Amniotic epithelial cell (primary cell): ENCODE data around the gene PTPRN2.

ENCODE experiments used
- DNase-seq: peaks from one replicate; pipeline ENCODE4 v3.0.0-alpha.2; 2010; ENCODE audit warnings: low read depth

PTPRN2 gene

GRCh38 chr7:158489462-158490155 is 98.0 kb downstream of the PTPRN2 start:
- DNase-seq: no peak

GRCh38 chr7:158488181-158488971 is 99.2 kb downstream of the PTPRN2 start:
- DNase-seq: no peak

DNA sequence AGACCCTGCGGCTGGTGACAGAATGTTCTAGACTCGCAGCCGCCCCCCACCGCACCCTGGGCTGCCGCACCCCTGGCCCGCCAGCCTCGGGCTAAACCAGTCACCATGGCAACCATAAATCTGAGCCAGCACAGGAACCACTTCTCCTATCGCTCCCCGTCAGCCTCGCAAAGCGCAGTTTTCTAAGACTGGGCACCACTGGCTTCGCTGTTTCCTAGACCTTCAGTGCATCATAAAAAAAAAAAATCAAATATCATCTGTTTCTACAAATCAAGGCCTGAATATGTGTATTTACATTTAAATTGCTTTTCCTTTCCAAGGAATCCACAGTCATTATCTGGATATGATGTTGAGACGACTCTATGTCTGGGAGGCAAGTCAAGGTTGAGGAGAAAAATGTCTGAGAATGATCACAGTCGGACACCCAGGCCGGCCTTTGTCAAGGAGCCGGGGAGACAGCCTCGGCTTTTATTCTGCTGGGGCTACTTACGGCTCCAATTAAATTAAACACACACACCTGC is 99.9 kb downstream of the PTPRN2 start:
- no peak for DNase-seq

DNA sequence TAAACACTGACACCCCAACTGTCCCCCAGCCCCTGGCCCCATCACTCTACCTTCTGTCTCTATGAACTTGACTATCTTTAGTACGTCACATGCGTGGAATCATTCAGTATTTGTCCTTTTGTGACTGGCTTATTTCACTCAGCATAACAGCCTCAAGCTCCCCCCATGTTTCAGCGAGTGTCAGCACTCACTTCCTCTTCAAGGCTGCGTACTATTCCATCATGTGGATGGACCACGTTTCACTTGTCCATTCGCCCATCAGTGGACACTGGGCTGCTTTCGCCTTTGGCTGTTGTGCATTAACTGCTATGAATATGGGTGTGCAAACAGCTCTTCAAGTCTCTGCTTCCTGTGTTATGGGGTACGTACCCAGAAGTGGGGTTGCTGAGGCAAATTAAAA is 100.7 kb downstream of the PTPRN2 start:
- DNase-seq: no peak

- DNase-seq: no peak
These were observed 102.7 kb downstream of the PTPRN2 start for GRCh38 chr7:158484801-158485531.

DNA sequence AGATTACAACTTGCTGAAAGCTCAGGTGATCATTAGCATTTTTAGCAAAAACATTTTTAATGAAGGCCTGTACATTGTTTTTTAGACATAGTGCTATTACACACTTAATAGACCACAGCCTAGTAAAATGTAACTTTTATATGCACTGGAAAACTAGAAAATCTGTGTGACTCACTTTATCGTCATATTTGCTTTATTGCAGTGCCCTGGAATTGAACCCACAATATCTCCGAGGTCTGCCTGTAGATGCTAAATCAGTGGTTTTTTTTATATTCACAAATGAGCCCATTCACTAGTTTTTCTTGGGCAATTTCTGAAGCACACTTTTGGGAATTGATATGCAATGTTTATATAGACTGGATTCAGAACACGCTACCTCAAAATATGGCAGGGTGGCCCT is 105.1 kb downstream of the PTPRN2 start:
- no peak for DNase-seq

DNA sequence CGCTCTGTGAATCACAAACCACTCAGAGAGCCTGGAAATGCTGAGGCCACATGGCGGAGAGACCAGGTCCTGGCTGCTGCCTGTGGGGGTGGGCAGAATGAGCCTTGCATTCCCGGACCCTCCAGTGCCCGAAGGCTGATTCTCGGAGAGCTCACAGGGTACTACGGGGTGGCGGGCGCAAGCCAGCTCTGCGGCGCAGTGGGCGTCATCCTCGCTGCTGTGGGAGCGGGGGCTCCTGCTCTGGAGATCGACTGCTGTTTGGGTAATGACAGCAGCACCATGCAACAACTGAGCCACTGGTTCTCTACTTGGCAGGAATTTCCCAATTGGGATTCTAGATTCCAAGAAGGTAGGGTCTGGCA is 108.0 kb downstream of the PTPRN2 start:
- DNase-seq: no peak

DNA sequence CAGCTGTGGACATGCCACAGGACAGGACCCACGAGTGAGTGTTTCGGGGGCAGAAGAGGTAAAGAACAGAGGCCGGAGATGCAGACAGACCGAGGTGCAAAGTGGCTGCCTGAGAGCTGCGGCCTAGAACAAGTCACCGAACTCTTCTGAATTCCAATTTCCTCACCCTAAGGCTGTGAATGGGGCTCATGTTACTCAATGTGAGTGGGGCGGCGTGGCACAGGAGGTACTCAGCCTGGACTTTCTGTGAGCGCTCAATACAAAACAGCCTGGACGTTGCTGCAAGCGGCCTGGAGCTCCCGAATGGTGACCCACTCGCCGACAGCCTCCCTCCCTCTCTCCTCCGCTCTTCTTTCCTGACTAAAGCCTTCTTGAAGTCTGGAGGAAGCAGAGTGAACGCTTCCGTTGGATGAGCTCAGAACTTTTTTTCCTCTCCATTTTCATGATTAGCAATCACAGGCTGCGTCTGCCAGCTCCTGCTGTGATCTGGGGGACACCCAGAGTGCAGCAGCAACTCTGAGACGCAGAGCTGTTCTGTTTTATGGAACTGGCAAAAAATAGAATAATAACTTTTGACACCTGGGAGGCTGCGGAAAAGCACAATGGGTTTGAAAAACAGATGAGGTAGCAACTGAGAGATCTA is 108.5 kb downstream of the PTPRN2 start:
- no peak for DNase-seq

- no peak for DNase-seq
These were observed 109.8 kb downstream of the PTPRN2 start for GRCh38 chr7:158477866-158478265.

DNA sequence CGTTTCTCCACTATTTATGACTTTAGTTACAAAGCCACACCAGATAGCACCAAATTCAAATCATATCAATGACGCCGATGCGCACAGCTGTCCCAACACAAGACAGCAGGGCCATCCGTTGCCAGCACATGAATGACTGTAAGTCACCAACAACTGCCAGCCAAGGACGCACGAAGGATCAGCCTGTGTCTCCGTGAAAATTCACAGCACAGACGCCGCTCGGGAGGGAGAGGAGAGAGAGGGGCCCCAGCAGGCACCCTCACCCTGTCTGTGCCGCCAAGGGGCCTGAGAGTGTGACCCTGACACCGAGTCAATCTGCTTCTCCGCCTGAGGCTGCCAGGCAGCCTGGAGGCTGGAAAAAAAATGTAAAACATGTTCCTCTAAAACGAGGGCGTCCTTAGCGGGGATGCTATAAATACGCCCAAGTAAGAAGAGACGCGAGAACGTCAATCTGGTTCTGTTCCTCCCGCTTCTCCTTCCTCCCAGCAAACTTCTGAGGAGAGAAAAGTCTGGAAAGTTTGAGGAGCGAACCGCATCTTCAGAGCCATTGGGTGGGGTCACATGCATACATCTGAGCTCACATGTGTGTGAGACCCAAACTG is 111.2 kb downstream of the PTPRN2 start:
- no peak for DNase-seq

DNA sequence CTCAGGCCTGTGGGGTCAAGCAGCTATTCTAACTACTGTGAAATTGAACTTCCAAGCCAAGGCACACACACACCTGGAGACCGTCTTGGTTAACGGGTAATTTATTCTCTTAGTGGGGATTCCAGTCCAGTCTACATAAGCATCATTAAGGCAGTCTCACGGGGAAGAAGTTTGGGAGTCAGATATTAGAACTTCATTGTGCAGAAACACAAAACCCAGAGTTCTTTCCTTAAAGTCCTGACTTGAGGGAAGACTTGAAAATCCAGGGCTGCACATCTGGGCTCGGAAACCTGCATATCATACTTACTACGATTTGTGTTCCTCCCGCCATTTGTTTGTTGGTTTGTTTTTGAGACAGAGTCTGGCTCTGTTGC is 112.0 kb downstream of the PTPRN2 start:
- no peak for DNase-seq

- no peak for DNase-seq
These were observed 112.5 kb downstream of the PTPRN2 start for GRCh38 chr7:158475036-158475678.

DNA sequence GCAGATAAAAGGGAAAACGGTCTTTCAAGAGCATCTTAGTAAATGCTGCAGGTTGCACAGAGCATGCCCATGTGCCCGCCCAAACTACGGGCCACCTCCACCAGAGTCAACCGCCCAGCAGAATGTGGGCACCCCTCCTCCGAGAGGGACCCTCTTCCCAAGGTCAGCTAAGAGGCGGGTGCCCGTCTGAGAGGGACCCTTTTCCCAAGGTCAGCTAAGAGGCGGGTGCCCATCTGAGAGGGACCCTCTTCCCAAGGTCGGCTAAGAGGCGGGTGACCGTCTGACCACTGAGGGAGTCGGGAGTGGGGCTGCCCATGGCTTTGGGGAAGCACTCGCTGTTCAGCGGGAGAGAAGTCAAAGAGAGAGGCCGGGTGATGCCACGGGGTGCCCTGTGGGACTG is 113.1 kb downstream of the PTPRN2 start:
- DNase-seq: no peak

GRCh38 chr7:158473946-158474345 is 113.7 kb downstream of the PTPRN2 start:
- DNase-seq: no peak

DNA sequence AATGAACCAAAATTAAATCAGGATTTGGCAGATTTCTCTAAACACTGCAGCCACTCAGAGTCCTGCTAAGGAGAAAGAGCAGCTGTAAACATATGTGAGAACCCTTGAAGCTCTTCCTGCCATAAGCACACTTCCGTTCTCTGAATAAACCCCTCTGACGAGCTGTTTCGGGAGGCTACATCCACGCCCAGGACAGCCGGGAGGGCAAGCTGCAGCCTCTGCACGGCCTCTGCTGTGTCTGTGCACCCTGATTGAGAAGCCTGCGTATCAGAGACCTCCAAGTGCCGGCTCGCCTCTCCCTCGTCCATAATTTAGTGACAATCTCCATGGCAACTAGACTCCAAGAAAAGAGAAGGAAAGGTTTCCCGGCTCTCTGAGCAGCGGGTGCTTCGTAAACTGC is 114.4 kb downstream of the PTPRN2 start:
- DNase-seq: no peak

- DNase-seq: no peak
These were observed 115.0 kb downstream of the PTPRN2 start for GRCh38 chr7:158472596-158472995.

DNA sequence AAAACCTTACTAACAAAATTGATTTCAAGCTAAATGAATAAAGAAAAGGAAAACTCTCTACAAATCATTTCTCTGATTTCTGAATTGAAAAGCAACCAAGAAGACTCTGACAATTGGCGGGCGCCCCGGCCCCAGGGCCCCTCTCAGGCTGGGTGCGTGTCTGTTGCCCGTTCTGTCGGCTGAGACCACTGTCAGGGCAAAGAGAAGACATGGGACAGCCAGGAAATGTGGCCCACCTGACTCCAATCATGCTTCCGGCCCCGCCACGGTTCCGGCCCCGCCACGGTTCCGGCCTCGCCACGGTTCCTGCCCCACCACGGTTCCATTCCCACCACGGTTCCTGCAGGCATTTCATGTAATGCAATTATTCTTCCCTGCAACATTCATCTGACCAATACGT is 115.9 kb downstream of the PTPRN2 start:
- no peak for DNase-seq

DNA sequence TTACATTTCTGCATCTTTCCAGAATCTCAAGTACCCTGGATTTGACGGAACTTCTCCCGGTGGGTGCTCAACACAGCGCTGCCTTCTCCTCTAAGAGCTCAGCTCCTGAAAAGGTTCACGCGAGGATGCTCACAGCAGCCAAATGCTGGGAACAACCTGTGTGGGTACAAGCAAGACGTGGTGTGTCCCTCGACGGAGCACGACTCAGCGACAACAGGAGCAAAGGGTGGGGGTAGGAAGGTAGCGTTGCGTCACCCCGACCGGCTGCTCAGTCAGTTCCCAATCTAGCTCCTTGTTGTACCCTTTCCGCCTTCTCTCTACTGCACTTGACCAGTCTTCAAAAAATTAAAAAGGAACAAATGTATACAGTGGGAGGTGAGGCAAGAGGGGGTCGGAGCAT is 117.3 kb downstream of the PTPRN2 start:
- DNase-seq: no peak

- DNase-seq: no peak
These were observed 118.1 kb downstream of the PTPRN2 start for GRCh38 chr7:158469396-158470051.

DNA sequence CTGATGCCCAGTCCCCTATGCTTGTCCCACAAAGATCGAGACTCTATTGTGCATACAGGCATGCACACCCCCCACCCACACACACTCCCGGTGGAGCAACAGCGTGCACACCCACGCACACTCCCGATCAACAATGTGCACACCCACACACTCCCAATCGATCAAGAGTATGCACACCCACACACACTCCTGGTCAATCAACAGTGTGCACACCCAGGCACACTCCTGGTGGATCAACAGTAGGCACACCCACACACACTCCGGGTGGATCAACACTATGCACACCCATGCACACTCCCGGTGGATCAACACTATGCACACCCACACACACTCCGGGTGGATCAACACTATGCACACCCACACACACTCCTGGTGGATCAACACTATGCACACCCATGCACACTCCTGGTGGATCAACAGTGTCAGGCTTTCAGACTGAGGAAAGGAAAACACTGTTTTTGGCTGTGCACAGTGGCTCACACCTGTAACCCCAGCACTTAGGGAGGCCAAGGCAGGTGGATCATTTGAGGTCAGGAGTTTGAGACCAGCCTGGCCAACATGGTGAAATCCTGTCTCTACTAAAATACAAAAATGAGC is 118.8 kb downstream of the PTPRN2 start:
- no peak for DNase-seq

- DNase-seq: no peak
These were observed 119.4 kb downstream of the PTPRN2 start for GRCh38 chr7:158468181-158468580.
